ENCODE results near the gene MYO18A. TPM values are rescaled to one million over a fixed set of nuclear protein-coding genes. Genes with fewer than 3 reads are reported as not detected.

Gene MYO18A
- total RNA-seq, 2 donors from 2014 or later: 43.8 to 56.7 TPM

GRCh38 chr17:29073045-29073444 is 107.2 kb downstream of the MYO18A start:
- Mint-ChIP-seq H3K27ac (no peak overlapping the region), H3K9me3 (no peaks in the 10 kb centered on the region), H3K4me1 (peaks cover 19% of the 10 kb centered on the region), H3K36me3 (ENCODE audit: low read depth) (no peaks in the 10 kb centered on the region), H3K27me3 (ENCODE audit: insufficient read depth) (no peaks in the 10 kb centered on the region), H3K4me3 (no peak overlapping the region)
- WGBS, 2 experiments (ENCODE audit: insufficient coverage in 1 of 2, insufficient read length in 1 of 2): 86 to 97% methylated on average over 1 to 2 of the region's 2 CpGs
- Histone ChIP-seq H3K27ac (ENCODE audit: low read depth, low read length) (no peak overlapping the region), H3K4me1 (ENCODE audit: control insufficient read depth, insufficient read depth, low read length) (no peaks in the 10 kb centered on the region), H3K4me3 (ENCODE audit: low read length) (no peak overlapping the region), H3K9ac (ENCODE audit: extremely low read depth, low read length, poor library complexity, severe bottlenecking) (no peak overlapping the region), H3K36me3 (ENCODE audit: control insufficient read depth, insufficient read depth, low read length) (no peaks in the 10 kb centered on the region), H3K27me3 (ENCODE audit: control insufficient read depth, insufficient read depth, low read length, poor library complexity, severe bottlenecking) (no peaks in the 10 kb centered on the region), H3K9me3 (ENCODE audit: control insufficient read depth, low read length) (no peaks in the 10 kb centered on the region)
- DNase-seq: no peak
- TF ChIP-seq CTCF (conservative IDR thresholded peaks at IDR 0.05): no peak

- H3K4me3 ChIP-seq (ENCODE audit: low read length): no peak overlapping the region
- no peak for TF ChIP-seq CTCF (conservative IDR thresholded peaks at IDR 0.05)
- H3K9me3 Mint-ChIP-seq: no peaks in the 10 kb centered on the region
- no peak overlapping the region for H3K27ac ChIP-seq (ENCODE audit: low read depth, low read length)
- H3K4me1 Mint-ChIP-seq: peaks cover 21% of the 10 kb centered on the region
- WGBS, 2 experiments (ENCODE audit: insufficient coverage in 1 of 2, insufficient read length in 1 of 2): 84% methylated on average over 1 of the region's 1 CpG; no CpG with 5 or more reads in 1 of the 2 experiments
- no peaks in the 10 kb centered on the region for H3K36me3 Mint-ChIP-seq (ENCODE audit: low read depth)
- no peaks in the 10 kb centered on the region for H3K27me3 Mint-ChIP-seq (ENCODE audit: insufficient read depth)
- H3K27me3 ChIP-seq (ENCODE audit: control insufficient read depth, insufficient read depth, low read length, poor library complexity, severe bottlenecking): no peaks in the 10 kb centered on the region
- H3K9ac ChIP-seq (ENCODE audit: extremely low read depth, low read length, poor library complexity, severe bottlenecking): no peak overlapping the region
- H3K4me3 Mint-ChIP-seq: no peak overlapping the region
- H3K27ac Mint-ChIP-seq: no peak overlapping the region
- no peaks in the 10 kb centered on the region for H3K9me3 ChIP-seq (ENCODE audit: control insufficient read depth, low read length)
- no peak for DNase-seq
- no peaks in the 10 kb centered on the region for H3K36me3 ChIP-seq (ENCODE audit: control insufficient read depth, insufficient read depth, low read length)
- no peaks in the 10 kb centered on the region for H3K4me1 ChIP-seq (ENCODE audit: control insufficient read depth, insufficient read depth, low read length)
These were observed 108.9 kb downstream of the MYO18A start for GRCh38 chr17:29071303-29071702.

- Histone ChIP-seq H3K36me3 (ENCODE audit: control insufficient read depth, insufficient read depth, low read length) (no peaks in the 10 kb centered on the region), H3K9me3 (ENCODE audit: control insufficient read depth, low read length) (no peaks in the 10 kb centered on the region), H3K4me1 (ENCODE audit: control insufficient read depth, insufficient read depth, low read length) (no peaks in the 10 kb centered on the region), H3K4me3 (ENCODE audit: low read length) (no peak overlapping the region), H3K27ac (ENCODE audit: low read depth, low read length) (no peak overlapping the region), H3K9ac (ENCODE audit: extremely low read depth, low read length, poor library complexity, severe bottlenecking) (no peak overlapping the region), H3K27me3 (ENCODE audit: control insufficient read depth, insufficient read depth, low read length, poor library complexity, severe bottlenecking) (no peaks in the 10 kb centered on the region)
- no peak overlapping the region for H3K4me3 Mint-ChIP-seq
- no peak for DNase-seq
- H3K9me3 Mint-ChIP-seq: no peaks in the 10 kb centered on the region
- no peak overlapping the region for H3K27ac Mint-ChIP-seq
- no peaks in the 10 kb centered on the region for H3K36me3 Mint-ChIP-seq (ENCODE audit: low read depth)
- WGBS, 2 experiments (ENCODE audit: insufficient coverage in 1 of 2, insufficient read length in 1 of 2): 96% methylated on average over 8 to 9 of the region's 9 CpGs
- peaks cover 21% of the 10 kb centered on the region for H3K4me1 Mint-ChIP-seq
- no peaks in the 10 kb centered on the region for H3K27me3 Mint-ChIP-seq (ENCODE audit: insufficient read depth)
- TF ChIP-seq CTCF (conservative IDR thresholded peaks at IDR 0.05): no peak
These were observed 109.4 kb downstream of the MYO18A start for GRCh38 chr17:29070781-29071180.

Measured in endodermal cell (in vitro differentiated cells).